H1 (cell line): ENCODE data around the gene HMCN2. TPM values are rescaled to one million over a fixed set of nuclear protein-coding genes. Genes with fewer than 3 reads are reported as not detected.

ENCODE experiments used
- ATF3 ChIP-seq: IDR thresholded peaks from 2 replicates; pipeline ENCODE4 v1.6.1; 2011; ENCODE audit warnings: low read depth, mild to moderate bottlenecking, low read length; ENCODE audit not compliant: insufficient read depth
- CBX8 ChIP-seq: fragments of 300-800, 300-1000 bp; sonication (generic); IDR thresholded peaks from 2 replicates; pipeline ENCODE4 v1.7.1; 2016; ENCODE audit warnings: low read depth, low read length, borderline replicate concordance
- CHD7 ChIP-seq: fragments of 300-600 bp; sonication (generic); IDR thresholded peaks from 2 replicates; pipeline ENCODE4 v1.7.1; 2012; ENCODE audit warnings: low read length, moderate library complexity, mild to moderate bottlenecking, inconsistent platforms; ENCODE audit not compliant: insufficient replicate concordance
- EP300 ChIP-seq, 2 experiments: IDR thresholded peaks; 1 replicate in 1 of 2; 2 replicates in 1 of 2; pipeline ENCODE4 v1.6.1; 2011 to 2012; ENCODE audit warnings: low read depth in 2 of 2, low read length in 2 of 2, mild to moderate bottlenecking in 2 of 2, borderline replicate concordance in 1 of 2, inconsistent platforms in 1 of 2, moderate library complexity in 1 of 2
- MAFK ChIP-seq: IDR thresholded peaks from 2 replicates; pipeline ENCODE4 v1.6.1; 2012; ENCODE audit warnings: low read depth, mild to moderate bottlenecking, improper control_type of control experiment, low read length
- NRF1 ChIP-seq: IDR thresholded peaks from 2 replicates; pipeline ENCODE4 v1.6.1; 2011; ENCODE audit warnings: mild to moderate bottlenecking, low read depth, low read length, improper control_type of control experiment
- PHF8 ChIP-seq: fragments of 200-600 bp; sonication (generic); conservative IDR thresholded peaks from 2 replicates; pipeline ENCODE4 v1.7.1; 2012; ENCODE audit warnings: low read depth, mild to moderate bottlenecking, inconsistent platforms, low read length, moderate library complexity
- RAD21 ChIP-seq, 2 experiments: IDR thresholded peaks in 1 of 2; conservative IDR thresholded peaks in 1 of 2; 2 replicates each; pipeline ENCODE4 v1.6.1; 2011; ENCODE audit warnings: low read depth in 2 of 2, low read length in 2 of 2, improper control_type of control experiment in 1 of 2, inconsistent platforms in 1 of 2, mild to moderate bottlenecking in 1 of 2, moderate library complexity in 1 of 2
- SIRT6 ChIP-seq: IDR thresholded peaks from one replicate; pipeline ENCODE4 v1.7.1; 2012; ENCODE audit warnings: low read length, inconsistent platforms
- SP1 ChIP-seq: IDR thresholded peaks from 2 replicates; pipeline ENCODE4 v1.6.1; 2011; ENCODE audit warnings: low read depth, low read length
- TEAD4 ChIP-seq: IDR thresholded peaks from 2 replicates; pipeline ENCODE4 v1.6.1; 2012; ENCODE audit warnings: low read depth, low read length, inconsistent platforms, mixed read lengths
- polyA plus RNA-seq, 7 experiments: library from polyadenylated mRNA; depleted of rRNA in 3 of 7; stranded (reverse) in 5 of 7; unstranded in 2 of 7; fragments of >200 nt in 5 of 7; fragments of 200-250 nt in 2 of 7; gene quantifications; 1 replicate in 5 of 7; 2 replicates in 1 of 7; 4 replicates in 1 of 7; pipeline versions ENCODE4 v1.2.1 to v1.2.3, GENCODE V29; 2011 to 2013; ENCODE audit warnings: missing spikeins in 2 of 7, mixed read lengths in 2 of 7
- total RNA-seq: library from RNA; stranded (reverse); fragmentation: NEBNext Ultra II Directional; extraction: Animal tissue kit (Norgen Biotek cat#: 25700); gene quantifications from 2 replicates; pipeline ENCODE4 v1.2.1, GENCODE V29; 2021

Gene HMCN2
- total and polyA plus RNA-seq, 2 of the 8 experiments (the other 6 are each of a cell fraction or from before 2014, with no cell fraction given), result 5.0 to 9.1 TPM

DNA sequence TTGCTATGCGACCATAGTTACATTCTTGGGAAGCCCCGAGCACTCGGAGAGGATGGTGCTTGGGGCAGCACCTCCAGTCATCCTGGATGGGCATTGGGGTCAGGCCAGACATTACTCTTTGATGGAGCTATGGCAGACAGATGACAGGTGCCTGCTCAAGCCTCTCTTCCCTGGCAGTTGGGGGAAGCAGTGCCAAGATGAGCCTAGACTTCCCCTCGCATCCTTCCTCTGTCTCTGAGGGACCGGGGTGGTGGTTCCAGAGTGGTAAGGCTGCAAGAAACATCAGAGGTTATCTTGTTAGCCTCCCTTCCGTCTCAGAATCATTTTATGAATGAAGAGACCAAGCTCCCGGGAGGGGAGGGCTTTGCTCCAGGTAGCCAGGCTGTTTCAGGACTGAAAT, 2.8 kb upstream of the HMCN2 start (continued):
- TF ChIP-seq CHD7, result no peak
- no peak for TF ChIP-seq NRF1
- TF ChIP-seq RAD21 (IDR thresholded peaks at IDR 0.05 in 1 of 2, conservative IDR thresholded peaks at IDR 0.05 in 1 of 2; ENCODE audit: low read depth in 2 of 2, low read length in 2 of 2), result no peak
- TF ChIP-seq SP1, result no peak
- TF ChIP-seq ATF3, result no peak
- TF ChIP-seq PHF8, result no peak
- no peak for TF ChIP-seq CBX8
- no peak for TF ChIP-seq SIRT6
- no peak for TF ChIP-seq EP300 (IDR thresholded peaks at IDR 0.05; ENCODE audit: borderline replicate concordance in 1 of 2, low read depth in 2 of 2, low read length in 2 of 2)
- TF ChIP-seq MAFK, result no peak
- no peak for TF ChIP-seq TEAD4
